OCI-M2 (cell line): Measurements from ENCODE around the gene DMD.

Experiments used
- DNase-seq: peaks from one replicate; lab custom pipeline; 2025; ENCODE audit not compliant: unreplicated experiment; lab: John Stamatoyannopoulos, UW

Gene DMD

DNA sequence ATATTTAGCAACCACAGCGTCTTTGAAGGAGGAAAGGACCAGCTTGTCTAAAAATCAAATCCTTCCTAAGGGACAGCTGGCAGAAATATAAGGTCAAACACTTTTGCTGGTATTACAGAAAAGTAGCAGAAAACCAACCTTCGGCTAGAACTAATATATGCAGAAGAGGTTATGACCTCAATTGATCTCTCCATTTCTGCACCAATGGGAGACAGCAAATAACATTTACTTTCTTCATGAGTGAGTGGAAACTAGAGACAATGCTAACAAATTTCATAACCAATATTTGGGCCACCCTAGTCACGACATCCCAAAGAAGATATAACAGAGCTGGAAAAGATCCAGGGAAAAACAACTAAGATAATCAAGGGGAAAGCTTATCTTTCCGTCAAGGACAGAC, 1892.5 kb downstream of the DMD start:
- DNase-seq: no peak

GRCh38 chrX:31316340-31316991, 1894.9 kb downstream of the DMD start:
- no peak for DNase-seq

GRCh38 chrX:31314921-31315320, 1896.4 kb downstream of the DMD start:
- DNase-seq: no peak

DNA sequence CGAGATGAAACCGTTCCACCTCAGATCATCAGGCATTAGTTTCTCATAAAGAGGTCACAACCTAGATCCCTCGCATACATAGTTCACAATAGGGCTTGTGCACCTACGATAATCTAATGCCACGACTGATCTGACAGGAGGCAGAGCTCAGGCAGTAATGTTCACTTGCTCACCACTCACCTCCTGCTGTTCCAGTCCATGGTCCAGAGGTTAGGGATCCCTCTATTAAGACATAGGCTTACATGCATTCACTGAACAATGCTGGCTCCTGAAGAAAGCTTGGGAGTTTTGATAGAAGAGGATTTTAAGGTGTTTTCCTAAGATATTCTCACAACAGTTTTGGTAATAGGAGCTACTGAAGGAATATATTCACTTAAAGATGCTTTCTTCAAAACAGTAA, 1903.4 kb downstream of the DMD start:
- no peak for DNase-seq

DNA sequence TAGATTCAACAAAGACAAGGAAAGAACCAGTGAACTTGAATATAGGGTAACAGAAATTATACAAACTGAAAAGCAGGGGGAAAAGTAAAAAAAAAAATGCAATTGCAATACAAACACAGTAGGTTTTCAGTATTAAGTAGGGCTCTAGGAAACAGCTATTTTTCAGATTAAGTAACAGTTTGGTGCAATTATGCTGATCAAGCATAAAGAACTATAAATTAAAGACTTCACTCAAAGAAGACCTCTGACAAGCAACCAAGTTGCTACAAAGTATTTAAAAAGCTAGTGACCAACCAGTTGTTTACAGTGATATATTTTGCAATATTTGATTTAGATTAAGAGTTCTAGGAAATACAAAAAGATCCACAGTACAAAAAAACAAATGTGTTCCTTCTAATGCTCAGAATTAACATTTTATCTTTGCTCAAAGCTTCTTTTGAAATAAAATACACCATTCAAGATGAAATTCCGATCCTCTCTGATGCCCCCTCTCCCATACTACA, 1908.7 kb downstream of the DMD start:
- no peak for DNase-seq

DNA sequence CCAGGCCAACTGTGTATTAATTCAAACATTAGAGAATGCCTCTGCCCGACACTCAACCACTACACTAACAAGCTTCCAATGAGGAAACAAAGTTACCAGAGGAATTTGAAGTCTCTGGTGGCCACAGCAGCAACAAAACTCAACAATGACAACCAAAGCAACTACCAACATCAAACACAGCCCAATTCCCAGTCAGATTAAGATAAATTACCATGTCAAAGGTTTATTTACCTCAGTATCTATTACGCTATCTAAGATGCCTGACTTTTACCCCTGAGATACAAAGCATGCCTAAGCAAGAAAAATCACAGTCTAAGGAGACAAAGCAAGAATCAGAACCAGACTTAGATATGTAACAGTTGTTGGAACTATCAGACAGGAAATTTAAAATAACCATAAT, 1909.4 kb downstream of the DMD start:
- DNase-seq: no peak

- no peak for DNase-seq
These were observed 1910.1 kb downstream of the DMD start for GRCh38 chrX:31301203-31301602.

DNA sequence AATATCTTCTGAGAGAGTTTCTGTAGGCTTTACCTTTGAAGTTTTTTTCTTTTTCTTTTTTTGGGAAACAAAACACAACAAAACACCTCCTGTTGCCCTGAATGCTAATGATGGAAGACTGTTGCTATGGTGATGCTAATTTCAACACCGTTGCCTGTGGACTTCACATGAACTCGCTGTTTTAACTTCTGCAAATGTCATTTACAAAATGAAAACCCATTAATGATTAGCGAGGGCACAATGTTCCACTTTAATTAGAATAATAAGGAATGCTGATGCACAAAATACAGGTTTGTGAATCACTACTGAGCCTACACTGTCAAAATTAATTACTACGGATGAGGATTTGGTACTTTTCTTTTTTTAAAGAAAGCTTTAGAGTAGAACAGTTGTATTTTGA, 1912.4 kb downstream of the DMD start:
- DNase-seq: no peak

DNA sequence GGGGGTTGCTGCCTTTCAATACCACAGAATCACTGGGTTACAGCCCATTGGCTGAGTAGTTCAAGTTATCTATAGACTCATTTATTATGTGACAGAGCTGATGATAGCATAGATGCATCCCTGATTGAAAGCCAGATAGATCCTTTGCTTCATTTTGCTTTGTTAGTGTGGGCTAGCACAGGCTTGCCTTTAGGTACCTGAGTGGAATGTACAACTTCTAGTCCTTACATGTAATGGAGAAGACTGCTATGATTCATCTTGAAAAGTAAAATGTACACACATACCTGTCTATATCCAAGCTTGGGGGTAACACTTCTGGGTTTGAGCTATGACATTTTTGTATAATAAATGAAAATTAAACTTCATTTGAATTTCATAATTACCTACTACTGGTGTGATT, 1913.5 kb downstream of the DMD start:
- no peak for DNase-seq

DNA sequence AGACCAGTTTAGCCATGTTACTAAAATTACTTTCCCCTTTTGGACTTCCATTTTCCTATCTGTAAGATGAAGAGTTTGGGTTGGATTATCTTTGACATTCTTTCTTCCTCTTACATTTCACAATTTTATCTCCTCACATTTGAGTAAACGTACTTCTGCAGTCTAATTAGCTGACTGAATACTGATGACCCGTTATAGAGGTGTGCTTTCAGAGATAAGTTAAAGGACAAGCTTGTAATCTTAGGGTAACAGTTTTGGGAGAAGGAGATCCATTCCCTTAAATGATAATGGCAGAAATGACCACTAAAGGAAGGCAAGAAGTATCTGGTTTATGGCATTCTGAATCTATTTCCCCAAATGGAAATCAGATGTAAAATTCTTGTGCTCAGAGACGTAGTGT, 1916.9 kb downstream of the DMD start:
- DNase-seq: peak; percentile 6

- no peak for DNase-seq
These were observed 1917.9 kb downstream of the DMD start for GRCh38 chrX:31293409-31293808.

DNA sequence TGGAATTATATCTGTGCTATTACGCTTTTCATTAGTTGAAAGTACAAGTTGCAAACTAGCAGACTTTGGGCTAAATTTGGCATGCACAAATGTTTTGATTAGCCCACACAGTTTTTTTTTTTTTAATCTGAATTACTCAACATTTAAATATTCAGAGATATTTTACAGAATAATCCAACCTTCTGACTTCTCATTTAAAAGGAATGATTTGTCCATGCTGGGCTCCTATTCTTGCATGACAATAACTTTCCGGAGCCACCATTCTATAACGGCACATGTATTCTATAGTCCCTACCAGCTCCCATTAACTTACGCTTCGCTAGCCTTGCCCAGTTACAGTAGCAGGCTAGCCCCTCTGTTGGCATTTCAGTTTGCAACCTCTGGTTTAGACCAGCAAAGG, 1920.2 kb downstream of the DMD start:
- DNase-seq: no peak

DNA sequence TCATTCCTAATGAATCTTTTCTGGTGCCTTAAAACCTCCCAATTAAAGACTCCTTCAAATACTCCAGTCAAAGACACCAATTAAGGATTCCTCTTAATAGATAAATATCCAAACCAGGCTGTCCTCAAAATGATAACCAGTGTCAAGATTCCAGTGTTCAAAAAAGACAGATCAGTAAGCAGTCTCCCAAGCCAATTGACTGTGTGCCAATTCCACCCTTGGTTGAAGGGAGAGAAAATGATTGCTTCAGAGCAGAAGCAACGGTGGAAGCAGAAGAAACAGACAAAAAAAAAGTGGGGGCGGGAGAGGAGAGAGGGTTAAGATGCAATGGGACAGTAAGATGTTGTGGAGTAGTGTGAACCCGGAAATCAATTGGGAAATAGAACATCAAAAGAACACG, 1923.5 kb downstream of the DMD start:
- DNase-seq: no peak

GRCh38 chrX:31280580-31280979, 1930.8 kb downstream of the DMD start:
- no peak for DNase-seq

GRCh38 chrX:31279359-31279758, 1932.0 kb downstream of the DMD start:
- no peak for DNase-seq

- DNase-seq: no peak
These were observed 1938.9 kb downstream of the DMD start for GRCh38 chrX:31272472-31272775.

GRCh38 chrX:31271615-31272471, 1939.5 kb downstream of the DMD start:
- no peak for DNase-seq

DNA sequence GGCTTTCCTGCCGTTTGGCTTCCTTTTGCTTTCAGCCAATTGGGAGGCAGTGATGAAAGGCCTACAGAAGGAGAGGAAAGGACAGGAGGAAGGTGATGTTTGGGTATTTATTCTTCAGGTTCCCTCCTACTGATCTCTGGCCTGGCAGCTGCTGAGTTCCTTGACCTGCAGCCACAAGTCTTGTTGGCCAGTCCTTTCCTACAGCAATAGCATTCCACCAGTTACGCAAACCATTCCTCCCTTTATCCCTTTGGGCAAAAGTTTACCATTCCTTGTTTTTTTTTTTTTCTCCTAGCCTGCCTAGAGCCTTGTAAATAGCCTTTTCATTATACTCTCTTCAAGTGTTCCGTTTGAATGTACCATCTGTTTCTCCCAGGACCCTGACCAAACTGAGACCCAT, 1941.4 kb downstream of the DMD start:
- no peak for DNase-seq

- no peak for DNase-seq
These were observed 1943.0 kb downstream of the DMD start for GRCh38 chrX:31268359-31268758.

- no peak for DNase-seq
These were observed 1944.9 kb downstream of the DMD start for GRCh38 chrX:31266203-31267076.

GRCh38 chrX:31265383-31265782, 1946.0 kb downstream of the DMD start:
- DNase-seq: no peak

- DNase-seq: no peak
These were observed 1951.0 kb downstream of the DMD start for GRCh38 chrX:31260351-31260750.
